GM21619 (cell line): Measurements from ENCODE around the gene AFAP1.

Experiments used
- ATAC-seq: cut with Tn5 transposase; IDR thresholded peaks from one replicate; pipeline ENCODE4 v1.9.1; 2021; ENCODE audit not compliant: unreplicated experiment

Gene AFAP1

GRCh38 chr4:7843831-7844593 lies 95.6 kb downstream of the AFAP1 start:
- ATAC-seq, result peak; percentile 70

GRCh38 chr4:7842384-7843279 lies 97.0 kb downstream of the AFAP1 start:
- no peak for ATAC-seq

- ATAC-seq, result no peak
These were observed 97.8 kb downstream of the AFAP1 start for GRCh38 chr4:7841894-7842293.

- ATAC-seq, result no peak
These were observed 98.6 kb downstream of the AFAP1 start for GRCh38 chr4:7841071-7841470.

- ATAC-seq, result no peak
These were observed 99.8 kb downstream of the AFAP1 start for GRCh38 chr4:7839856-7840255.

- no peak for ATAC-seq
These were observed 101.4 kb downstream of the AFAP1 start for GRCh38 chr4:7838136-7838782.

- no peak for ATAC-seq
These were observed 102.0 kb downstream of the AFAP1 start for GRCh38 chr4:7837597-7838135.

GRCh38 chr4:7831858-7832730 lies 107.6 kb downstream of the AFAP1 start:
- ATAC-seq, result no peak

- ATAC-seq, result peak; percentile 48
These were observed 108.3 kb downstream of the AFAP1 start for GRCh38 chr4:7831330-7831729.

GRCh38 chr4:7830747-7831146 lies 108.9 kb downstream of the AFAP1 start:
- ATAC-seq, result no peak

- ATAC-seq, result no peak
These were observed 109.7 kb downstream of the AFAP1 start for GRCh38 chr4:7829652-7830580.

GRCh38 chr4:7828793-7829301 lies 110.8 kb downstream of the AFAP1 start:
- ATAC-seq, result no peak

GRCh38 chr4:7828011-7828720 lies 111.5 kb downstream of the AFAP1 start:
- no peak for ATAC-seq

- ATAC-seq, result no peak
These were observed 112.1 kb downstream of the AFAP1 start for GRCh38 chr4:7827566-7827965.

- ATAC-seq, result no peak
These were observed 112.8 kb downstream of the AFAP1 start for GRCh38 chr4:7826909-7827306.

- no peak for ATAC-seq
These were observed 113.3 kb downstream of the AFAP1 start for GRCh38 chr4:7826176-7826908.

GRCh38 chr4:7824218-7824617 lies 115.4 kb downstream of the AFAP1 start:
- ATAC-seq, result no peak

- ATAC-seq, result no peak
These were observed 116.2 kb downstream of the AFAP1 start for GRCh38 chr4:7823416-7823824.
